ENCODE data around the gene FRS2.

Gene FRS2

GRCh38 chr12:69516950-69517349 lies 46.8 kb downstream of the FRS2 start:
- ATAC-seq (ENCODE audit: low read depth) = no peak
- TF ChIP-seq CTCF (IDR thresholded peaks at IDR 0.05; ENCODE audit: poor library complexity, severe bottlenecking) = no peak
- no peak overlapping the region for H3K27ac ChIP-seq (ENCODE audit: poor library complexity, severe bottlenecking)
- no peaks in the 10 kb centered on the region; the same call in 1 of the 2 replicates for H3K36me3 ChIP-seq (ENCODE audit: low read depth)
- DNase-seq (ENCODE audit: low spot score) = no peak
- peaks cover 10% of the 10 kb centered on the region for H3K4me1 ChIP-seq (ENCODE audit: insufficient read depth, poor library complexity, severe bottlenecking)
- no peak overlapping the region for H3K4me3 ChIP-seq (ENCODE audit: severe bottlenecking)
- H3K9me3 ChIP-seq (ENCODE audit: severe bottlenecking) = peaks cover 2% of the 10 kb centered on the region
- no peaks in the 10 kb centered on the region for H3K27me3 ChIP-seq (ENCODE audit: insufficient read depth, poor library complexity, severe bottlenecking)

GRCh38 chr12:69517406-69517805 lies 47.2 kb downstream of the FRS2 start:
- ATAC-seq (ENCODE audit: low read depth) = no peak
- Histone ChIP-seq H3K36me3 (ENCODE audit: low read depth) (no peaks in the 10 kb centered on the region; the same call in 1 of the 2 replicates), H3K4me1 (ENCODE audit: insufficient read depth, poor library complexity, severe bottlenecking) (peaks cover 7% of the 10 kb centered on the region), H3K27me3 (ENCODE audit: insufficient read depth, poor library complexity, severe bottlenecking) (no peaks in the 10 kb centered on the region), H3K4me3 (ENCODE audit: severe bottlenecking) (no peak overlapping the region), H3K27ac (ENCODE audit: poor library complexity, severe bottlenecking) (no peak overlapping the region), H3K9me3 (ENCODE audit: severe bottlenecking) (peaks cover 6% of the 10 kb centered on the region)
- no peak for DNase-seq (ENCODE audit: low spot score)
- TF ChIP-seq CTCF (IDR thresholded peaks at IDR 0.05; ENCODE audit: poor library complexity, severe bottlenecking) = no peak

GRCh38 chr12:69519871-69520270 lies 49.7 kb downstream of the FRS2 start:
- Histone ChIP-seq H3K4me3 (ENCODE audit: severe bottlenecking) (no peak overlapping the region), H3K4me1 (ENCODE audit: insufficient read depth, poor library complexity, severe bottlenecking) (no peaks in the 10 kb centered on the region), H3K27ac (ENCODE audit: poor library complexity, severe bottlenecking) (no peak overlapping the region), H3K27me3 (ENCODE audit: insufficient read depth, poor library complexity, severe bottlenecking) (no peaks in the 10 kb centered on the region), H3K36me3 (ENCODE audit: low read depth) (no peaks in the 10 kb centered on the region; the same call in 1 of the 2 replicates), H3K9me3 (ENCODE audit: severe bottlenecking) (peaks cover 9% of the 10 kb centered on the region)
- DNase-seq (ENCODE audit: low spot score) (no peak), ATAC-seq (ENCODE audit: low read depth) (no peak)
- no peak for TF ChIP-seq CTCF (IDR thresholded peaks at IDR 0.05; ENCODE audit: poor library complexity, severe bottlenecking)

GRCh38 chr12:69523433-69524330 lies 53.5 kb downstream of the FRS2 start:
- DNase-seq (ENCODE audit: low spot score) (no peak), ATAC-seq (ENCODE audit: low read depth) (no peak)
- TF ChIP-seq CTCF (IDR thresholded peaks at IDR 0.05; ENCODE audit: poor library complexity, severe bottlenecking) = no peak

GRCh38 chr12:69524331-69524630 lies 54.1 kb downstream of the FRS2 start:
- no peaks in the 10 kb centered on the region for H3K27me3 ChIP-seq (ENCODE audit: insufficient read depth, poor library complexity, severe bottlenecking)
- peaks cover 27% of the 10 kb centered on the region for H3K4me1 ChIP-seq (ENCODE audit: insufficient read depth, poor library complexity, severe bottlenecking)
- no peak for DNase-seq (ENCODE audit: low spot score)
- peaks cover 9% of the 10 kb centered on the region for H3K9me3 ChIP-seq (ENCODE audit: severe bottlenecking)
- TF ChIP-seq CTCF (IDR thresholded peaks at IDR 0.05; ENCODE audit: poor library complexity, severe bottlenecking) = no peak
- H3K27ac ChIP-seq (ENCODE audit: poor library complexity, severe bottlenecking) = no peak overlapping the region
- no peak for ATAC-seq (ENCODE audit: low read depth)
- H3K4me3 ChIP-seq (ENCODE audit: severe bottlenecking) = no peak overlapping the region
- H3K36me3 ChIP-seq (ENCODE audit: low read depth) = no peaks in the 10 kb centered on the region

More at GRCh38 chr12:69523433-69524330, 53.5 kb downstream of the FRS2 start:
- Histone ChIP-seq H3K27ac (ENCODE audit: poor library complexity, severe bottlenecking) (no peak overlapping the region), H3K9me3 (ENCODE audit: severe bottlenecking) (peaks cover 9% of the 10 kb centered on the region), H3K36me3 (ENCODE audit: low read depth) (no peaks in the 10 kb centered on the region), H3K4me1 (ENCODE audit: insufficient read depth, poor library complexity, severe bottlenecking) (peaks cover 27% of the 10 kb centered on the region), H3K27me3 (ENCODE audit: insufficient read depth, poor library complexity, severe bottlenecking) (no peaks in the 10 kb centered on the region), H3K4me3 (ENCODE audit: severe bottlenecking) (no peak overlapping the region)
